ENCODE measurements around the gene MAPK8IP2. TPM values are rescaled to one million over a fixed set of nuclear protein-coding genes. Genes with fewer than 3 reads are reported as not detected.
"Not testable (repeated sequence)": the region's sequence is repeated elsewhere in the genome, so short reads cannot be mapped to it uniquely, and the experiment has no call there.

The MAPK8IP2 gene
- polyA plus RNA-seq, 1 of the 3 experiments (the other 2 are of a cell fraction), result 2.7 TPM

DNA sequence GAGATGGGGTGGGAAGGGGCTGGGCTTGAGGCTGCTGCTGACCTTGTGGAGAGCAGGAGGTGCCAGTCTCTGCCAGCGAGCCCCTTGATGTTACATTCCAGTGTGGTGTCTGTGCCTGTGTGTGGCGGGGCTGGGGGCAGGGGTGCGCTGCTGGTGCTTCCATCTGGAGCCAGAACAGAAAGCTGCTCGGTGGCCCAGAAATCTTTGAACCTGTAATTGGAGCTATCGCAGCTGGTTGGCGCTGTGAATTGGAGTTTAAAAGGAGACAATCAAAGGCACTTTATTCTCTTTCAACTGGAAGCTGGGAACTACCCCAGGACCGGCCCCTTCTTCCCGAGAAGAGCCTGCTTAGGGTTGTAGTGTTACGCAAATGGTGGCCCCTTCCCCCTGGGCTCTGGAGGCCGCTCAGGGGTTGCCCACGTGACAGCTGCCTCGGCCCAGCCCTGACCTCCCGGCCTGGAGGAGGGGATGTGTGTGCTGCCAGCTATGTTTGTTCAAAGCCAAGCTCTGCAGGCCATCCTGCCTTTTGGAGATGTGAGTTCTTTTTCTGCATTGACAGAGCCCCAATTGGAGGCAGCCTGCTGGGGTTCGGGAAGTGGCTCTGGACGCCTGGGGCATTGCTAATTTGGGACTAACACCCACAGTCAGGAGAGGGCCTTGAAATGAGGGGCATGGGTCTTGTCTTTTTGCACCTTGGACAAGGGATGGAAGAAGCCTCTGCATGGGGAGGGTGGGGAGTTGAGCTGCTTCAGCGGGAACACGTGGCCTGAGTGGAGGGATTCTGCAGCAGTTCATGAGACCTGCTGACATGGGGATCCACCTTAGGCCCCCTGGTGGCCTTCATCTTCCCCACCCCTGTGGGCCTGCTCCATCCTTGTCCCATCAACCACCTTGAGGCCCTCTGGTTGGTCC is 41.4 kb downstream of the MAPK8IP2 start:
- Histone ChIP-seq H3K4me3 (ENCODE audit: low read depth in 2 of 2, low read length in 1 of 2) (no peak overlapping the region), H3K27me3 (ENCODE audit: insufficient read depth) (peaks cover 30% of the 10 kb centered on the region), H3K9me3 (no peaks in the 10 kb centered on the region), H3K9me2 (no peaks in the 10 kb centered on the region), H4K20me1 (ENCODE audit: insufficient read depth) (no peaks in the 10 kb centered on the region), H3K27ac (ENCODE audit: low read depth in 2 of 2, low read length in 1 of 2) (no peak overlapping the region), H3K36me3 (replicated peaks in 1 of 2; ENCODE audit: control insufficient read depth in 1 of 2, insufficient read depth in 2 of 2, low read length in 1 of 2) (no peaks in the 10 kb centered on the region), H3F3A (replicated peaks; ENCODE audit: insufficient read depth) (no peaks in the 10 kb centered on the region), H3K79me2 (ENCODE audit: insufficient read depth) (no peaks in the 10 kb centered on the region), H3K4me1 (ENCODE audit: control insufficient read depth in 1 of 2, insufficient read depth in 2 of 2, low read depth in 1 of 2, low read length in 1 of 2) (no peaks in the 10 kb centered on the region), H2AFZ (ENCODE audit: low read depth) (no peak overlapping the region), H3K4me2 (no peak overlapping the region), H3K9ac (no peak overlapping the region)
- TF ChIP-seq EP300 (IDR thresholded peaks at IDR 0.05; ENCODE audit: borderline replicate concordance in 1 of 2, low read depth in 1 of 2, low read length in 1 of 2) (no peak), YY1 (IDR thresholded peaks at IDR 0.05; ENCODE audit: low read depth) (no peak), FOSL2 (IDR thresholded peaks at IDR 0.05; ENCODE audit: borderline replicate concordance, low read depth) (no peak), ELF1 (IDR thresholded peaks at IDR 0.05) (no peak), GABPA (IDR thresholded peaks at IDR 0.05; ENCODE audit: low read depth) (no peak)
- ChIA-PET POLR2A (no interaction called here), CTCF (interaction anchor here (0.8 to 2.3 kb wide), 5 partner anchors 13 to 91 kb away, joined by 3 to 6 read pairs (median 4); partner anchors contain the start of gene ARSA)
- WGBS (ENCODE audit: low lambda C conversion rate), result 90% methylated on average over 10 of the region's 17 CpGs
- no peak for DNase-seq

DNA sequence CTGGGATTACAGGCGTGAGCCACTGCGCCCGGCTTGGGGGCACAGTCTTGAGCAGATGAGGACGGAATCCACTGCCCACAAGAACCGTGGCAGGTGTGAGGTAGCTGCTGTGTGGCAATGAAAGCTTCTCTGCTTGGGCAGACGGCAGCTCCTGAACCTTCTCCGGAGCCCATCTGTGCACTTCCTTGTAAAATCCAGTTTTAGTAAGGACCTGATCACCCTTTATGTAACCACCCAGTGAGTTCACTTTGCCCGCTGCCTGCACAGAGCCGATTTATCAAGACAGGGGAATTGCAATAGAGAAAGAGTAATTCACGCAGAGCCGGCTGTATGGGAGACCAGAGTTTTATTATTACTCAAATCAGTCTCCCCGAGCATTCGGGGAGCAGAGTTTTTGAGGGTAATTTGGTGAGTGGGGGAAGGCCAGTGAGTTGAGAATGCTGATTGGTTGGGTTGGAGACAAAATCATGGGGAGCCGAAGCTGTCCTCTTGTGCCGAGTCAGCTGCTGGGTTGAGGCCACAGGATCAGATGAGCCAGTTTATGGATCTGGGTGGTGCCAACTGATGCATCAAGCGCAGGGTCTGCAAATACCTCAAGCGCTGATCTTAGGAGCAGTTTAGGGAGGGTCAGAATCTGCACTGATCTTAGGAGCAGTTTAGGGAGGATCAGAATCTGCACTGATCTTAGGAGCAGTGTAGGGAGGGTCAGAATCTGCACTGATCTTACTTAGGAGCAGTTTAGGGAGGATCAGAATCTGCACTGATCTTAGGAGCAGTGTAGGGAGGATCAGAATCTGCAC is 42.6 kb downstream of the MAPK8IP2 start:
- H3K9ac ChIP-seq, POLR2A ChIA-PET: not testable (repeated sequence)

DNA sequence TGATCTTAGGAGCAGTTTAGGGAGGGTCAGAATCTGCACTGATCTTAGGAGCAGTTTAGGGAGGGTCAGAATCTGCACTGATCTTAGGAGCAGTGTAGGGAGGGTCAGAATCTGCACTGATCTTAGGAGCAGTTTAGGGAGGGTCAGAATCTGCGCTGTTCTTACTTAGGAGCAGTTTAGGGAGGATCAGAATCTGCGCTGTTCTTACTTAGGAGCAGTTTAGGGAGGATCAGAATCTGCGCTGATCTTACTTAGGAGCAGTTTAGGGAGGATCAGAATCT is 43.2 kb downstream of the MAPK8IP2 start:
- 10% methylated on average over 3 of the region's 3 CpGs for WGBS (ENCODE audit: low lambda C conversion rate)
- peak; percentile 91; the same call in 1 of the 2 replicates for TF ChIP-seq EZH2phosphoT487 (IDR thresholded peaks at IDR 0.05; ENCODE audit: borderline replicate concordance, low read depth)
- POLR2A ChIA-PET; H3K4me3 ChIP-seq (ENCODE audit: low read depth in 2 of 2, low read length in 1 of 2); H3K9me2 ChIP-seq; H3K27ac ChIP-seq (ENCODE audit: low read depth in 2 of 2, low read length in 1 of 2); H2AFZ ChIP-seq (ENCODE audit: low read depth); H3K9ac ChIP-seq; H3K36me3 ChIP-seq (replicated peaks in 1 of 2; ENCODE audit: control insufficient read depth in 1 of 2, insufficient read depth in 2 of 2, low read length in 1 of 2); CTCF ChIA-PET; H4K20me1 ChIP-seq (ENCODE audit: insufficient read depth); H3K4me1 ChIP-seq (ENCODE audit: control insufficient read depth in 1 of 2, insufficient read depth in 2 of 2, low read depth in 1 of 2, low read length in 1 of 2); H3F3A ChIP-seq (replicated peaks; ENCODE audit: insufficient read depth); H3K4me2 ChIP-seq; DNase-seq; H3K79me2 ChIP-seq (ENCODE audit: insufficient read depth); H3K9me3 ChIP-seq: not testable (repeated sequence)
- H3K27me3 ChIP-seq (ENCODE audit: insufficient read depth), result peaks cover 30% of the 10 kb centered on the region

More for the DNA sequence above, 42.6 kb downstream of the MAPK8IP2 start:
- CTCF ChIA-PET, result interaction anchor here (0.8 to 2.2 kb wide), 2 partner anchors 11 to 90 kb away, joined by 3 to 6 read pairs; no protein-coding TSS in a partner anchor
- not testable (repeated sequence) for H3K4me1 ChIP-seq (ENCODE audit: control insufficient read depth in 1 of 2, insufficient read depth in 2 of 2, low read depth in 1 of 2, low read length in 1 of 2); H3K79me2 ChIP-seq (ENCODE audit: insufficient read depth); H3K9me3 ChIP-seq; H3K4me3 ChIP-seq (ENCODE audit: low read depth in 2 of 2, low read length in 1 of 2); DNase-seq; H2AFZ ChIP-seq (ENCODE audit: low read depth); H4K20me1 ChIP-seq (ENCODE audit: insufficient read depth); H3K36me3 ChIP-seq (replicated peaks in 1 of 2; ENCODE audit: control insufficient read depth in 1 of 2, insufficient read depth in 2 of 2, low read length in 1 of 2); H3K9me2 ChIP-seq; H3F3A ChIP-seq (replicated peaks; ENCODE audit: insufficient read depth); H3K27ac ChIP-seq (ENCODE audit: low read depth in 2 of 2, low read length in 1 of 2); H3K4me2 ChIP-seq
- H3K27me3 ChIP-seq (ENCODE audit: insufficient read depth), result peaks cover 30% of the 10 kb centered on the region
- WGBS (ENCODE audit: low lambda C conversion rate), result 74% methylated on average over 14 of the region's 17 CpGs
